ENCODE measurements around the gene ADGRD2.

DNA sequence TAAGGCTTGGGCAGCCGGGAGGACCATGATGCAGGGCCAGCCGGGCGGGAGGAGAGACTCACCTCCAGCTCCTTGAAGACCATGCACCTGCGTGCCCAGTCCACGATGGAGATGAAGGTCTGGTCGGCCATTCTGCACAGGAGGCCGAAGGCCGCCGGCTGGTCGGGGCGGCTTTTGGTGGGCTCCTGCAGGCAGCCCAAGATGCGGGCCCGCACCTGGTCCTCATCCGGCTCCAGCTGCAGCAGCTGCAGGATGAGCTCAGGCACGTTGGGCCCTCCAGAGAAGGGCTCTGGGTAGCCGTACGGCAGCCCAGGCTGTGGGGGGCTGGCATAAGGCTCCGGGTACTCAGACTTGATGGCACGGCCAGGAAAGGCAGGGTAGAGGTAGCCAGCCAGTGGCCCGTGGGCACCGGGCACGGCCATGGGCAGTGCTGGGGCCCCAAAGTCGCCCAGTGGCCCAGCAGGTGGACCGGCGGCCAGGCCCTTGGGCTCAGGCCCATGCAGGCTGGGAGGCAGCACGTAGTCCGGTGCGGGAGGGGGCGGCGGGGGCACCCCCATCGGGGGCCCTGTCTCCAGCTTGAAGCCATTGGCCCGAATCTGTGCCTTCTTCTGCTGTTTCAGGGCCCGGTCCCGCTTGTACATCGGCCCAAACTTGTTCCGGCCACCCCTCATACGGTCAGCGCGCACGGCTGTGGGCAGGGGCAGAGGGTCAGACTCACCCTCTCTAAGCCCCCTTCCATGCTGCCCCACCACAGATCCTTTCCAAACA lies 50.0 kb downstream of the ADGRD2 start:
- TF ChIP-seq, protein P1, sequence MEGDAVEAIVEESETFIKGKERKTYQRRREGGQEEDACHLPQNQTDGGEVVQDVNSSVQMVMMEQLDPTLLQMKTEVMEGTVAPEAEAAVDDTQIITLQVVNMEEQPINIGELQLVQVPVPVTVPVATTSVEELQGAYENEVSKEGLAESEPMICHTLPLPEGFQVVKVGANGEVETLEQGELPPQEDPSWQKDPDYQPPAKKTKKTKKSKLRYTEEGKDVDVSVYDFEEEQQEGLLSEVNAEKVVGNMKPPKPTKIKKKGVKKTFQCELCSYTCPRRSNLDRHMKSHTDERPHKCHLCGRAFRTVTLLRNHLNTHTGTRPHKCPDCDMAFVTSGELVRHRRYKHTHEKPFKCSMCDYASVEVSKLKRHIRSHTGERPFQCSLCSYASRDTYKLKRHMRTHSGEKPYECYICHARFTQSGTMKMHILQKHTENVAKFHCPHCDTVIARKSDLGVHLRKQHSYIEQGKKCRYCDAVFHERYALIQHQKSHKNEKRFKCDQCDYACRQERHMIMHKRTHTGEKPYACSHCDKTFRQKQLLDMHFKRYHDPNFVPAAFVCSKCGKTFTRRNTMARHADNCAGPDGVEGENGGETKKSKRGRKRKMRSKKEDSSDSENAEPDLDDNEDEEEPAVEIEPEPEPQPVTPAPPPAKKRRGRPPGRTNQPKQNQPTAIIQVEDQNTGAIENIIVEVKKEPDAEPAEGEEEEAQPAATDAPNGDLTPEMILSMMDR (IDR thresholded peaks at IDR 0.05), result no peak
- TF ChIP-seq POLR2A (IDR thresholded peaks at IDR 0.05), result no peak

Measured in thyroid gland (tissue), 4 donors.